ENCODE data around the gene FMN2.

Gene FMN2

GRCh38 chr1:240466509-240466908 is 374.8 kb downstream of the FMN2 start:
- Histone ChIP-seq H3K4me3 (ENCODE audit: low read depth, low read length) (no peak overlapping the region), H2AFZ (no peak overlapping the region), H3K9ac (no peak overlapping the region), H3K4me1 (no peaks in the 10 kb centered on the region), H3K36me3 (ENCODE audit: control insufficient read depth, insufficient read depth, low read length) (no peaks in the 10 kb centered on the region), H3K4me2 (ENCODE audit: low read length) (no peak overlapping the region), H3K79me2 (no peaks in the 10 kb centered on the region), H3K27me3 (ENCODE audit: control insufficient read depth, insufficient read depth, low read length) (no peaks in the 10 kb centered on the region), H3K9me3 (ENCODE audit: control insufficient read depth, low read length) (no peaks in the 10 kb centered on the region), H3K27ac (no peak overlapping the region)
- no peak for TF ChIP-seq CTCF (IDR thresholded peaks at IDR 0.05)

- H3K9ac ChIP-seq = no peak overlapping the region
- H2AFZ ChIP-seq = no peak overlapping the region
- no peaks in the 10 kb centered on the region for H3K36me3 ChIP-seq (ENCODE audit: control insufficient read depth, insufficient read depth, low read length)
- H3K4me2 ChIP-seq (ENCODE audit: low read length) = no peak overlapping the region
- no peak overlapping the region for H3K27ac ChIP-seq
- H3K4me1 ChIP-seq = no peaks in the 10 kb centered on the region
- H3K79me2 ChIP-seq = no peaks in the 10 kb centered on the region
- TF ChIP-seq CTCF (IDR thresholded peaks at IDR 0.05) = no peak
- no peak overlapping the region for H3K4me3 ChIP-seq (ENCODE audit: low read depth, low read length)
- no peaks in the 10 kb centered on the region for H3K9me3 ChIP-seq (ENCODE audit: control insufficient read depth, low read length)
- H3K27me3 ChIP-seq (ENCODE audit: control insufficient read depth, insufficient read depth, low read length) = no peaks in the 10 kb centered on the region
Measured at GRCh38 chr1:240467895-240468294, 376.2 kb downstream of the FMN2 start.

- H3K4me2 ChIP-seq (ENCODE audit: low read length) = no peak overlapping the region
- H3K27ac ChIP-seq = no peak overlapping the region
- no peaks in the 10 kb centered on the region for H3K36me3 ChIP-seq (ENCODE audit: control insufficient read depth, insufficient read depth, low read length)
- H3K4me1 ChIP-seq = no peaks in the 10 kb centered on the region
- no peak for TF ChIP-seq CTCF (IDR thresholded peaks at IDR 0.05)
- H3K4me3 ChIP-seq (ENCODE audit: low read depth, low read length) = no peak overlapping the region
- H3K27me3 ChIP-seq (ENCODE audit: control insufficient read depth, insufficient read depth, low read length) = no peaks in the 10 kb centered on the region
- H3K9ac ChIP-seq = no peak overlapping the region
- H3K9me3 ChIP-seq (ENCODE audit: control insufficient read depth, low read length) = no peaks in the 10 kb centered on the region
- H3K79me2 ChIP-seq = no peaks in the 10 kb centered on the region
- H2AFZ ChIP-seq = no peak overlapping the region
Measured at GRCh38 chr1:240468656-240469055, 377.0 kb downstream of the FMN2 start.

- no peak overlapping the region for H3K4me2 ChIP-seq (ENCODE audit: low read length)
- no peak for TF ChIP-seq CTCF (IDR thresholded peaks at IDR 0.05)
- H2AFZ ChIP-seq = no peak overlapping the region
- no peak overlapping the region for H3K27ac ChIP-seq
- no peak overlapping the region for H3K9ac ChIP-seq
- no peaks in the 10 kb centered on the region for H3K4me1 ChIP-seq
- H3K36me3 ChIP-seq (ENCODE audit: control insufficient read depth, insufficient read depth, low read length) = no peaks in the 10 kb centered on the region
- no peaks in the 10 kb centered on the region for H3K27me3 ChIP-seq (ENCODE audit: control insufficient read depth, insufficient read depth, low read length)
- H3K9me3 ChIP-seq (ENCODE audit: control insufficient read depth, low read length) = no peaks in the 10 kb centered on the region
- H3K4me3 ChIP-seq (ENCODE audit: low read depth, low read length) = no peak overlapping the region
- no peaks in the 10 kb centered on the region for H3K79me2 ChIP-seq
Measured at GRCh38 chr1:240474133-240474614, 382.5 kb downstream of the FMN2 start.

- Histone ChIP-seq H3K27ac (no peak overlapping the region), H3K4me1 (no peaks in the 10 kb centered on the region), H3K4me3 (ENCODE audit: low read depth, low read length) (no peak overlapping the region), H3K36me3 (ENCODE audit: control insufficient read depth, insufficient read depth, low read length) (no peaks in the 10 kb centered on the region), H3K79me2 (no peaks in the 10 kb centered on the region), H3K9ac (no peak overlapping the region), H2AFZ (no peak overlapping the region), H3K4me2 (ENCODE audit: low read length) (no peak overlapping the region), H3K9me3 (ENCODE audit: control insufficient read depth, low read length) (no peaks in the 10 kb centered on the region), H3K27me3 (ENCODE audit: control insufficient read depth, insufficient read depth, low read length) (no peaks in the 10 kb centered on the region)
- TF ChIP-seq CTCF (IDR thresholded peaks at IDR 0.05) = no peak
Measured at GRCh38 chr1:240475832-240476231, 384.1 kb downstream of the FMN2 start.
